CD4-positive, alpha-beta T cell treated with Interleukin-6 at 100 ng/mL for 8 hours (primary cell): ENCODE data around the gene NT5M.
A peak's percentile ranks its signal among the peaks of the same experiment; 100 is the strongest.
"Not testable (repeated sequence)": the region's sequence is repeated elsewhere in the genome, so short reads cannot be mapped to it uniquely, and the experiment has no call there.

Experiments used
- DNase-seq: peaks from one replicate; pipeline ENCODE4 v3.0.0-alpha.2; 2020; ENCODE audit warnings: mixed read lengths, low spot score

Gene NT5M

DNA sequence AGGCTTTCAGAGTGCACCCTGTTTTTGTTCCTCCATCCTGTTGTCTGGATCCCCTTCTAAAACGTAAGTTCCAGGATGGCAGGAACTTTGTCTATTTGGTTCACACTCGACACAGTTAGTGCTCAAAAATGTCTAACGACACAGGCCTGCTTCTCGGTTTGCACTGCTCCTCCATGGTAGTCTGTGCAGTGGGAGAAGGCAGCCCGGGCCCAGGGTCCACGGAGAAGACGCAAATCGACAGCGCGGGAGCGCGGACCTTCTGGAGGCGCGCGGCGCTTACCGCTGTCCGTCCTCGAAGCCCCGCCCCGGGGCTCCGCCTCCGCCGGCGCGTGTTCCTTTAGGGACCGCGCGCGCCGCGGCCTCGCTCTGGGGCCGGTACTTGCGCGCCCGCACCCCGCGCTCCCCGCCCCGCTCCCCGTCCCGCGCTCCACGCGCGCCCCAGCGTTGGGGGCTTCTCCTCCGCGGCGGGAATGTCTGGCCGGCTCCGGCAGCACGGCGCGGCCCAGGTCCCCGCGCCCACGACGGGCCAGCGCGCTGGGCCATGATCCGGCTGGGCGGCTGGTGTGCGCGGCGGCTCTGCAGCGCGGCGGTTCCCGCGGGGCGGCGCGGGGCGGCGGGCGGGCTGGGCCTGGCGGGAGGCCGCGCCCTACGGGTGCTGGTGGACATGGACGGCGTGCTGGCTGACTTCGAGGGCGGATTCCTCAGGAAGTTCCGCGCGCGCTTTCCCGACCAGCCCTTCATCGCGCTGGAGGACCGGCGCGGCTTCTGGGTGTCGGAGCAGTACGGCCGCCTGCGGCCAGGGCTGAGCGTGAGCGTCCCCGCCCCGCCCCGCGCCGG lies at the start of gene NT5M:
TSS of gene NT5M (plus strand) at position 364 of the 837 bp plus-strand sequence. CDS start at position 542, 178 bp downstream.
- DNase-seq: peak; percentile 58

GRCh38 chr17:17253406-17253805 lies 49.8 kb upstream of the NT5M start:
- no peak for DNase-seq

- no peak for DNase-seq
Measured at GRCh38 chr17:17254036-17254435, 49.1 kb upstream of the NT5M start.

DNA sequence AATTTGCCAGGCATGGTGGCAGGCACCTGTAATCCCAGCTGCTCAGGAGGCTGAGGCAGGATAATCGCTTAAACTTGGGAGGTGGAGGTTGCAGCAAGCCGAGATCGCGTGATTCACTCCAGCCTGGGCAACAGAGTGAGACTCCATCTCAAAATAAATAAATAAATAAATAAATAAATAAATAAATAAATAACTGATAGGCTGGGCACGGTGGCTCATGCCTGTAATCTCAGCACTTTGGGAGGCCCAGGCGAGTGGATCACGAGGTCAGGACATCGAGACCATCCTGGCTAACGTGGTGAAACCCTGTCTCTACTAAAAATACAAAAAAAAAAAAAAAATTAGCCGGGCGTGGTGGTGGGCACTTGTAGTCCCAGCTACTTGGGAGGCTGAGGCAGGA lies 47.5 kb upstream of the NT5M start:
- not testable (repeated sequence) for DNase-seq

GRCh38 chr17:17256316-17256715 lies 46.9 kb upstream of the NT5M start:
- no peak for DNase-seq

GRCh38 chr17:17258011-17258410 lies 45.2 kb upstream of the NT5M start:
- DNase-seq: no peak

DNA sequence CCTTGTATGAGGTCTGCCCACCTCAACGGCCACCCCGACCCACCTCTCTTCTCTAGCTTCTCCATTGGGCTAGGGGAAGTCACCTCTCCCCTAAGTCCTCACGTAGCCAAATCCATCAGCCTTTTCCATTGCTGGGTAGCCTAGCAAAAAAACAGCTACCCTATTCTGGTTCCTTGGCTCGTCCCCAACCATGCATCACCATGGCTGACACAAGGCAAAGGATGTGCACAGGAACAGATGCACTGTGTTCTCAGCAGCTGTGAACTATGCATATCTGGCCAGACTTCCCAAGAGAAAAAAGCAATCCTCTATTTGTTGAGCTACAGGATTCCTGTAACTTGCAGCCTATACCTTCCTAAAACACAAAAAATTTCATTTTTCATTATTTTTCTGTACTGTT lies 44.2 kb upstream of the NT5M start:
- DNase-seq: no peak

- no peak for DNase-seq
Measured at GRCh38 chr17:17264430-17264829, 38.7 kb upstream of the NT5M start.

- no peak for DNase-seq
Measured at GRCh38 chr17:17269926-17270773, 33.0 kb upstream of the NT5M start.

- DNase-seq: no peak
Measured at GRCh38 chr17:17275971-17276370, 27.2 kb upstream of the NT5M start.

DNA sequence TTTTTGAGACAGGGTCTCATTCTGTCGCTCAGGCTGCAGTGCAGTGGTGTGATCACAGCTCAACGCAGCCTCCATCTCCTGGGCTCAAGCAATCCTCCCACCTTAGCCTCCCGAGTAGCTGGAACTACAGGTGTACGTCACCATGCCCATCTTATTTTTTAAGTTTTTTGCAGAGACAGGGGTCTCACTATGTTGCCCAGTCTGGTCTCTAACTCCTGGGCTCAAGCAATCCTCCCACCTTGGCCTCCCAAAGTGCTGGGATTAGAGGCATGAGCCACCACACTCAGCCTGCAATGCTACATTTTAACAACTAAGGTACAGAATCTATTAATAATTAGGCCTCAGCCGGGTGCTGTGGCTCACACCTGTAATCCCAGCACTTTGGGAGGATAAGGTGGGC lies 25.7 kb upstream of the NT5M start:
- DNase-seq: not testable (repeated sequence)

DNA sequence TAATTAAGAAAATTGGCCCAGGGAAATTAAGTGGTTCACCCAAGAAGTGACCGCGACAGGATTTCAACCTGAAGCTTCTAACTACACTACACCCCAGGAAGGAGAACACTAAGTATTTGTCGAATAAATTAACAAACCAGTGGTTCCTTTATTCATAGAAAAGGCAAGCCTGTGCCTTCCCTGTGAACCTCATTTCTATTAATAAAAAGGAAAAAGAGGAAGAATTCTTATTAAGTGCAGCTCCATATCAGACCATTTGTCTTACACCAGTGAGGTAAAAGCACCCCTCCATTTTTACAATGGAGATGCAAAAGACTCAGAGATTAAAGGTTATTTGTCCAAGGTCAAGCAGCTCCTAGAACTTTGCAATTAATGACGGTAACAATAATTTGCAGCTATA lies 23.9 kb upstream of the NT5M start:
- DNase-seq: no peak

- DNase-seq: peak; percentile 97
Measured at GRCh38 chr17:17280613-17281549, 22.3 kb upstream of the NT5M start, which contains the start of gene COPS3. Gene COPS3, minus strand, starts transcription at chr17:17281246. Its CDS starts 60 bp downstream, at chr17:17281186.

GRCh38 chr17:17285951-17286350 lies 17.2 kb upstream of the NT5M start:
- DNase-seq: no peak

- DNase-seq: no peak
Measured at GRCh38 chr17:17289086-17289485, 14.1 kb upstream of the NT5M start.

- DNase-seq: no peak
Measured at GRCh38 chr17:17289701-17290100, 13.5 kb upstream of the NT5M start.

DNA sequence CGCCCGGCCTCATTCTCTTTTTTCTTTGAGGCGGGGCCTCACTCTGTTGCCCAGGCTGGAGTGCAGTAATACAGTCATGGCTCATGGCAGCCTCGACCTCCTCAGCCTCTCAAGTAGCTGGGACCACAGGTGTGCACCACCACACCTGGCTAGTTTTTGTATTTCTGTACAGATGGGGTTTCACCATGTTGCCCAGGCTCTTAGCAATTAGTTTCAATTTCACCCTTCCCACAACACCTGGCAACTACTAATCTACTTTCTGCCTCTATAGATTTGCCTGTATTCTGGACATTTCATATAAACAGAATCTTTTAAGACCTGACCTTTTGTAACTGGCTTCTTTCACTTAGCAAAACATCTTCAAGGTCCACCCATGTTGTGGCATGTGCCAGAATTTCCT lies 8.0 kb upstream of the NT5M start:
- no peak for DNase-seq

GRCh38 chr17:17297217-17297616 lies 6.0 kb upstream of the NT5M start:
- DNase-seq: no peak

GRCh38 chr17:17298108-17298507 lies 5.1 kb upstream of the NT5M start:
- no peak for DNase-seq

GRCh38 chr17:17300624-17301568 lies 2.3 kb upstream of the NT5M start:
- DNase-seq: peak; percentile 48

- DNase-seq: not testable (repeated sequence)
Measured at GRCh38 chr17:17301659-17302058, 1.5 kb upstream of the NT5M start.
